ENCODE results near the gene PAQR8. TPM values are rescaled to one million over a fixed set of nuclear protein-coding genes. Genes with fewer than 3 reads are reported as not detected.

The PAQR8 gene
- total and polyA plus RNA-seq, 2 of the 13 experiments (the other 11 are each of a cell fraction or from before 2014, with no cell fraction given) = 37.7 to 50.7 TPM

GRCh38 chr6:52389626-52390360, 27.8 kb downstream of the PAQR8 start (continued):
- TF ChIP-seq RORA (CRISPR knock-in tag; IDR thresholded peaks at IDR 0.05) (0 out of 2 replicates have a peak, but pooled peaks have one; percentile 5), DPF2 (CRISPR knock-in tag; IDR thresholded peaks at IDR 0.05; ENCODE audit: borderline replicate concordance, low read depth) (0 out of 2 replicates have a peak, but pooled peaks have one; percentile 10), ZNF792 (CRISPR knock-in tag; IDR thresholded peaks at IDR 0.05) (no peak; the same call in 1 of the 2 replicates), ZGPAT (CRISPR knock-in tag; IDR thresholded peaks at IDR 0.05) (peak; percentile 38), ZBTB43 (CRISPR knock-in tag; conservative IDR thresholded peaks at IDR 0.05) (0 out of 2 replicates have a peak, but pooled peaks have one; percentile 16), SSRP1 (CRISPR knock-in tag; IDR thresholded peaks at IDR 0.05) (no peak), SRSF4 (IDR thresholded peaks at IDR 0.05; ENCODE audit: low read depth, low read length, poor library complexity, severe bottlenecking) (no peak), MATR3 (CRISPR knock-in tag; IDR thresholded peaks at IDR 0.05) (no peak), ZNF616 (CRISPR knock-in tag; IDR thresholded peaks at IDR 0.05; ENCODE audit: low read depth) (no peak), CSRNP1 (CRISPR knock-in tag; IDR thresholded peaks at IDR 0.05) (peak; percentile 21; the same call in 1 of the 2 replicates), ELF1 (CRISPR knock-in tag; IDR thresholded peaks at IDR 0.05) (no peak; the same call in 1 of the 2 replicates), TARDBP (CRISPR knock-in tag; IDR thresholded peaks at IDR 0.05) (peak; percentile 62), AHDC1 (CRISPR knock-in tag; IDR thresholded peaks at IDR 0.05; ENCODE audit: borderline replicate concordance) (peak; percentile 73; the same call in 1 of the 2 replicates), CBX2 (IDR thresholded peaks at IDR 0.05; ENCODE audit: low read depth, low read length) (no peak), CBX2 (CRISPR knock-in tag; IDR thresholded peaks at IDR 0.05; ENCODE audit: low read depth) (no peak), ZNF7 (CRISPR knock-in tag; IDR thresholded peaks at IDR 0.05) (no peak), ESRRA (CRISPR knock-in tag; IDR thresholded peaks at IDR 0.05; ENCODE audit: low read depth) (0 out of 2 replicates have a peak, but pooled peaks have one; percentile 54), ZKSCAN8 (CRISPR knock-in tag; IDR thresholded peaks at IDR 0.05; ENCODE audit: borderline replicate concordance) (peak; percentile 36; the same call in 1 of the 2 replicates)
